ENCODE results near the gene ECI1. TPM values are rescaled to one million over a fixed set of nuclear protein-coding genes. Genes with fewer than 3 reads are reported as not detected.

The ECI1 gene
- total RNA-seq, 4 donors from 2014 or later, result 37.1 to 69.9 (median 54.5) TPM

- intact Hi-C loops (cut with DNase I; ENCODE audit: low total_unique reads), result no loop called here
- 52 to 75% methylated on average over 17 of the region's 25 CpGs for WGBS, 2 donors
- DNase-seq (ENCODE audit: low spot score in 2 of 2), result no peak
- H3K4me3 ChIP-seq (ENCODE audit: low read depth, poor library complexity, severe bottlenecking), result no peak overlapping the region
- TF ChIP-seq, protein P1, sequence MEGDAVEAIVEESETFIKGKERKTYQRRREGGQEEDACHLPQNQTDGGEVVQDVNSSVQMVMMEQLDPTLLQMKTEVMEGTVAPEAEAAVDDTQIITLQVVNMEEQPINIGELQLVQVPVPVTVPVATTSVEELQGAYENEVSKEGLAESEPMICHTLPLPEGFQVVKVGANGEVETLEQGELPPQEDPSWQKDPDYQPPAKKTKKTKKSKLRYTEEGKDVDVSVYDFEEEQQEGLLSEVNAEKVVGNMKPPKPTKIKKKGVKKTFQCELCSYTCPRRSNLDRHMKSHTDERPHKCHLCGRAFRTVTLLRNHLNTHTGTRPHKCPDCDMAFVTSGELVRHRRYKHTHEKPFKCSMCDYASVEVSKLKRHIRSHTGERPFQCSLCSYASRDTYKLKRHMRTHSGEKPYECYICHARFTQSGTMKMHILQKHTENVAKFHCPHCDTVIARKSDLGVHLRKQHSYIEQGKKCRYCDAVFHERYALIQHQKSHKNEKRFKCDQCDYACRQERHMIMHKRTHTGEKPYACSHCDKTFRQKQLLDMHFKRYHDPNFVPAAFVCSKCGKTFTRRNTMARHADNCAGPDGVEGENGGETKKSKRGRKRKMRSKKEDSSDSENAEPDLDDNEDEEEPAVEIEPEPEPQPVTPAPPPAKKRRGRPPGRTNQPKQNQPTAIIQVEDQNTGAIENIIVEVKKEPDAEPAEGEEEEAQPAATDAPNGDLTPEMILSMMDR (IDR thresholded peaks at IDR 0.05), result no peak
- no peak for TF ChIP-seq POLR2A (IDR thresholded peaks at IDR 0.05)
Measured at GRCh38 chr16:2190659-2191445, 60.5 kb downstream of the ECI1 start.

- TF ChIP-seq, protein P1 (IDR thresholded peaks at IDR 0.05), result no peak
- TF ChIP-seq POLR2A (IDR thresholded peaks at IDR 0.05), result no peak
- intact Hi-C loops (cut with DNase I; ENCODE audit: low total_unique reads), result no loop called here
- H3K4me3 ChIP-seq (ENCODE audit: low read depth, poor library complexity, severe bottlenecking), result no peak overlapping the region
- no peak for DNase-seq (ENCODE audit: low spot score in 2 of 2)
- 62 to 69% methylated on average over 22 to 23 of the region's 24 CpGs for WGBS, 2 donors
Measured at GRCh38 chr16:2190002-2190658, 61.3 kb downstream of the ECI1 start.

MicroRNA genes within 50 kb of the gene (microRNA counts, 767-probe panel; counts per million panel counts)
- microRNA hsa-miR-940, result 0 to 358 counts per million in 2 donors

Small RNA genes lying within 50 kb of the gene (microRNA-seq; reads per million reads assigned to microRNA genes)
- gene MIR3677 (ENCODE audit: borderline number of aligned reads in 1 of 2, borderline replicate concordance in 2 of 2), result 0 to 0.57 reads per million in 2 donors
- 0 reads per million in 2 donors for gene MIR4717 (ENCODE audit: borderline number of aligned reads in 1 of 2, borderline replicate concordance in 2 of 2)

Other genes starting within 250 kb of the ECI1 start
- gene ZNF598, start 241.8 kb downstream of the ECI1 start, total RNA-seq, result 100 to 1,000 TPM in 2 of 4 donors, 10 to 100 TPM in 2; 56.1 to 117 (median 86.5) TPM
- 1 to 10 TPM in 2 of 4 donors, under 1 TPM in 1, not detected in 1; 0.38 to 3.9 (median 1.6) TPM for gene NPW, start 231.8 kb downstream of the ECI1 start, total RNA-seq
- 10 to 100 TPM; 11.9 to 30.6 (median 27.3) TPM for gene NHERF2, start 224.7 kb downstream of the ECI1 start, total RNA-seq
- gene NTHL1, start 203.8 kb downstream of the ECI1 start, total RNA-seq, result 10 to 100 TPM in 3 of 4 donors, 1 to 10 TPM in 1; 5.8 to 29.9 (median 21.5) TPM
- 100 to 1,000 TPM in 1 of 4 donors, 10 to 100 TPM in 3; 56.7 to 130 (median 65.1) TPM for gene TSC2, start 203.6 kb downstream of the ECI1 start, total RNA-seq
- 100 to 1,000 TPM; 125 to 266 (median 192) TPM for gene PKD1, start 115.7 kb downstream of the ECI1 start, total RNA-seq
- gene RAB26, start 103.0 kb downstream of the ECI1 start, total RNA-seq, result 1 to 10 TPM in 3 of 4 donors, not detected in 1; 1.6 to 2.9 (median 2.0) TPM
- gene TRAF7, start 95.8 kb downstream of the ECI1 start, total RNA-seq, result 10 to 100 TPM; 60.8 to 74.8 (median 68.9) TPM
- gene CASKIN1, start 55.0 kb downstream of the ECI1 start, total RNA-seq, result 1 to 10 TPM in 3 of 4 donors, under 1 TPM in 1; 0.71 to 2.2 (median 1.3) TPM
- 10 to 100 TPM; 43.8 to 69.4 (median 54.9) TPM for gene MLST8, start 46.1 kb downstream of the ECI1 start, total RNA-seq
- gene BRICD5, start 40.7 kb downstream of the ECI1 start, total RNA-seq, result 1 to 10 TPM; 2.3 to 6.2 (median 2.5) TPM
- gene PGP, start 36.7 kb downstream of the ECI1 start, total RNA-seq, result 10 to 100 TPM in 3 of 4 donors, 1 to 10 TPM in 1; 9.6 to 19.4 (median 12.8) TPM
- gene E4F1, start 28.0 kb downstream of the ECI1 start, total RNA-seq, result 10 to 100 TPM; 50.3 to 85.8 (median 57.4) TPM
- 10 to 100 TPM; 39.8 to 93.3 (median 55.0) TPM for gene DNASE1L2, start 15.1 kb downstream of the ECI1 start, total RNA-seq
- gene RNPS1, start 16.5 kb upstream of the ECI1 start, total RNA-seq, result 100 to 1,000 TPM; 127 to 132 (median 128) TPM
- 10 to 100 TPM in 1 of 4 donors, 1 to 10 TPM in 3; 5.4 to 10.3 (median 9.5) TPM for gene ABCA3, start 89.1 kb upstream of the ECI1 start, total RNA-seq
- gene CCNF, start 177.9 kb upstream of the ECI1 start, total RNA-seq, result 10 to 100 TPM in 3 of 4 donors, 1 to 10 TPM in 1; 5.6 to 17.7 (median 11.3) TPM
- gene TEDC2, start 208.5 kb upstream of the ECI1 start, total RNA-seq, result 1 to 10 TPM in 3 of 4 donors, under 1 TPM in 1; 0.64 to 1.9 (median 1.8) TPM
- gene NTN3, start 219.7 kb upstream of the ECI1 start, total RNA-seq, result under 1 TPM in 2 of 4 donors, not detected in 2; 0.45 to 0.95 TPM
- 10 to 100 TPM; 12.1 to 19.1 (median 15.3) TPM for gene TBC1D24, start 223.5 kb upstream of the ECI1 start, total RNA-seq